HEK293T (cell line): ENCODE results near the gene DGKA.
"Not testable (repeated sequence)": the region's sequence is repeated elsewhere in the genome, so short reads cannot be mapped to it uniquely, and the experiment has no call there.

Experiments
- CTCF ChIA-PET: fragments of 350-600 bp; formaldehyde crosslinking; extraction: SDS; loops from one replicate; lab custom pipeline; 2021; ENCODE audit warnings: antibody characterized with exemption, inconsistent platforms; lab: Yijun Ruan, JAX
- POLR2A ChIA-PET: fragments of 350-600 bp; formaldehyde crosslinking; extraction: SDS; loops from one replicate; lab custom pipeline; 2020; ENCODE audit warnings: antibody characterized with exemption, inconsistent platforms; lab: Yijun Ruan, JAX
- DNase-seq: peaks from one replicate; pipeline ENCODE4 v3.0.0; 2012; ENCODE audit warnings: mixed read lengths; ENCODE audit errors: extremely low spot score
- ARNT ChIP-seq: fragments of 450-650 bp; IDR thresholded peaks from 2 replicates; pipeline ENCODE4 v1.6.1; 2017; ENCODE audit warnings: mild to moderate bottlenecking
- BHLHE40 ChIP-seq: fragments of 450-650 bp; IDR thresholded peaks from 2 replicates; pipeline ENCODE4 v1.6.1; 2016; ENCODE audit warnings: mild to moderate bottlenecking, moderate library complexity, borderline replicate concordance
- CTBP1 ChIP-seq: fragments of 450-650 bp; IDR thresholded peaks from 2 replicates; pipeline ENCODE4 v1.6.1; 2016; ENCODE audit warnings: borderline replicate concordance
- ELF4 ChIP-seq: fragments of 450-650 bp; IDR thresholded peaks from 2 replicates; pipeline ENCODE4 v1.6.1; 2017; ENCODE audit warnings: antibody characterized with exemption
- FOXA1 ChIP-seq: fragments of 450-650 bp; IDR thresholded peaks from 2 replicates; pipeline ENCODE4 v1.6.1; 2016; ENCODE audit warnings: mild to moderate bottlenecking
- FOXK2 ChIP-seq: fragments of 450-650 bp; IDR thresholded peaks from 2 replicates; pipeline ENCODE4 v1.6.1; 2016; ENCODE audit warnings: mild to moderate bottlenecking
- FOXM1 ChIP-seq: fragments of 450-650 bp; IDR thresholded peaks from 2 replicates; pipeline ENCODE4 v1.6.1; 2017; ENCODE audit warnings: mild to moderate bottlenecking, borderline replicate concordance
- HDGF ChIP-seq: fragments of 450-650 bp; IDR thresholded peaks from 2 replicates; pipeline ENCODE4 v1.6.1; 2017; ENCODE audit warnings: antibody characterized with exemption, borderline replicate concordance
- L3MBTL2 ChIP-seq: fragments of 450-650 bp; conservative IDR thresholded peaks from 2 replicates; pipeline ENCODE4 v1.6.1; 2016; ENCODE audit warnings: mild to moderate bottlenecking
- LEF1 ChIP-seq: fragments of 450-650 bp; IDR thresholded peaks from 2 replicates; pipeline ENCODE4 v1.6.1; 2017; ENCODE audit warnings: mild to moderate bottlenecking, borderline replicate concordance
- NFRKB ChIP-seq: fragments of 450-650 bp; IDR thresholded peaks from 2 replicates; pipeline ENCODE4 v1.6.1; 2016; ENCODE audit warnings: mild to moderate bottlenecking, moderate library complexity
- SP1 ChIP-seq: fragments of 450-650 bp; IDR thresholded peaks from 2 replicates; pipeline ENCODE4 v1.6.1; 2017
- SUZ12 ChIP-seq: fragments of 450-650 bp; IDR thresholded peaks from 2 replicates; pipeline ENCODE4 v1.6.1; 2016; ENCODE audit warnings: mild to moderate bottlenecking
- TARDBP ChIP-seq: fragments of 450-650 bp; IDR thresholded peaks from 2 replicates; pipeline ENCODE4 v1.6.1; 2016
- ZNF384 ChIP-seq: fragments of 450-650 bp; IDR thresholded peaks from 2 replicates; pipeline ENCODE4 v1.6.1; 2016
- TF ChIP-seq, protein P1 (sequence below): fragments of 450-650 bp; IDR thresholded peaks from 2 replicates; pipeline ENCODE4 v1.6.1; 2016

The DGKA gene

DNA sequence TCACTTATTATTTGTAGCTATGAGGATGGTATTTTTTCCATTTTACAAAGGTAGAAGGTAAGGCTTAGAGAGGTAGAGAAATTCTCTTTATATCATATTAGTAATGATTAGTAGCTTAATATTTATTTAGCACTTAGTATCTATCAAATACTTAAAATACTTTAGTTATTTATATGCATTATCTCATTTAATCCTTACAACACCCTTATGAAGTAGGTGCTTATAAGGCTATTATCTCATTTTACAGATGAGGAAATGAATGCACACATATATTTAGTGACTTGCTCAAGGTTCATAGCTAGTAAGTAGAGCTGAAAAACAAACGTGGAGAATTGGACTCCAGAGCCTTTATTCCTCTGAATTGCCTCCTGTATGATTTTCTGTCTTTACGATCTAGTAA lies 53.9 kb downstream of the DGKA start:
- ChIA-PET POLR2A (interaction anchor here (2.4 to 2.8 kb wide), 2 partner anchors 11 to 12 kb away, joined by 6 to 20 read pairs; partner anchors contain the start of genes RAB5B and SUOX), CTCF (interaction anchor here (2.5 kb wide), 1 partner anchor 11 kb away, joined by 14 read pairs; the partner anchor contains the start of gene SUOX)
- TF ChIP-seq ARNT (no peak), FOXA1 (no peak), LEF1 (no peak), CTBP1 (no peak), BHLHE40 (no peak), TARDBP (no peak), NFRKB (no peak), ELF4 (no peak), HDGF (no peak), ZNF384 (no peak), FOXK2 (no peak), FOXM1 (no peak), SP1 (no peak), SUZ12 (no peak), L3MBTL2 (no peak)
- TF ChIP-seq, protein P1, sequence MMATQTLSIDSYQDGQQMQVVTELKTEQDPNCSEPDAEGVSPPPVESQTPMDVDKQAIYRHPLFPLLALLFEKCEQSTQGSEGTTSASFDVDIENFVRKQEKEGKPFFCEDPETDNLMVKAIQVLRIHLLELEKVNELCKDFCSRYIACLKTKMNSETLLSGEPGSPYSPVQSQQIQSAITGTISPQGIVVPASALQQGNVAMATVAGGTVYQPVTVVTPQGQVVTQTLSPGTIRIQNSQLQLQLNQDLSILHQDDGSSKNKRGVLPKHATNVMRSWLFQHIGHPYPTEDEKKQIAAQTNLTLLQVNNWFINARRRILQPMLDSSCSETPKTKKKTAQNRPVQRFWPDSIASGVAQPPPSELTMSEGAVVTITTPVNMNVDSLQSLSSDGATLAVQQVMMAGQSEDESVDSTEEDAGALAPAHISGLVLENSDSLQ: no peak
- no peak for DNase-seq

DNA sequence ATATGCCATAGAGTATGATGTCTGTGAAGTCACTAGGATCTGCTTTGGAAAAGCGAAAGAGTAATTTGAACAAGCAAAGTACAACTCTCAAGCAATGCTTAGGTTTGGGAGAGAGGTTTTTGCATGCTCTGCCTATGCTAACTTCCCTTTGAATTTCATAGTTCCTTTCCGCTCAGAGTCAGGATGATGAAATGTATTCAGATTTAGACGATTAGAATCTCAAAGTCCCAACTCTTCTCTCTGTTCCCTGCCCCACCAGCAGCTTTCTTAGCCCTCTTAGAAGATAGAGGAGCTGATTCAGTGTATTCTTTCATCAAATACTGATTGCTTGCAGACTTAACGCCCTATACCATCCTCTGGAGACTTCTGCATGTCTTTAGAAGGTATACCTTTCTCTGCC lies 54.4 kb downstream of the DGKA start:
- ChIA-PET CTCF (interaction anchor here (2.5 kb wide), 1 partner anchor 11 kb away, joined by 14 read pairs; the partner anchor contains the start of gene SUOX), POLR2A (interaction anchor here (2.4 to 2.8 kb wide), 2 partner anchors 11 to 12 kb away, joined by 6 to 20 read pairs; partner anchors contain the start of genes RAB5B and SUOX)
- no peak for DNase-seq
- TF ChIP-seq FOXA1 (no peak), BHLHE40 (no peak), SP1 (no peak), CTBP1 (no peak), NFRKB (no peak), ARNT (no peak), ELF4 (no peak), ZNF384 (no peak), FOXK2 (no peak), TARDBP (no peak), LEF1 (no peak), L3MBTL2 (no peak), SUZ12 (no peak)
- TF ChIP-seq, protein P1: no peak

DNA sequence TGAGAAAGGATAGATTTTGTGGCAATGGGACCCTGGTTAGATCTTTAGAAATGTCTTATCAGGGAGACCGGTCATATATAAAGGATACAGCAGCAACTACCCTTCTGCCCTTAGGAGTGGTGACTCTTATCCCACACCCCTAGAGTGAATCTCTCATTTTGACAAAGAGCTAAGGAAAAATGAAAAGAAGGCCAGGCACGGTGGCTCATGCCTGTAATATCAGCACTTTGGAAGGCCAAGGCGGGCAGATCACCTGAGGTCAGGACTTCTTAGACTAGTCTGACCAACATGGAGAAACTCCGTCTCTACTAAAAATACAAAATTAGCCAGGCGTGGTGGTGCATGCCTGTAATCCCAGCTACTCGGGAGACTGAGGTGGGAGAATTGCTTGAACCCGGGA lies 55.0 kb downstream of the DGKA start:
- CTCF ChIA-PET: interaction anchor here (0.5 to 2.5 kb wide), 2 partner anchors 10 to 44 kb away, joined by 3 to 14 read pairs; partner anchors contain the start of gene SUOX

DNA sequence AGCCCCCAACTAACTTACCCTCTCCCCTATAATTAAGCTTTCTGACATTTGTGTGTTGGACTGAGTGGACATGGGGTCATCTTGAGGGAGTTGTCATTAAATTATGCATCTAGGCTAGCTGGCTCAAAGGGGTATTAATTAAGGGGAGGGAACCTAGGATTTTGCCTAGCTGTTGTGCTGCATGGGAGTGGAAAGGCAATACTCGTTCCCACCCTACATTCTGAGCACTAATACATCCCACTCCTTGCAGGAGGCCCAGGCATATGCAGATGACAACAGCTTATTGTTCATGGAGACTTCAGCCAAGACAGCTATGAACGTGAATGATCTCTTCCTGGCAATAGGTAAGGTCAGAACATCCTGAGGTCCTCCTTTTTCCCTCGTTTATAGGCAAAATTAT lies 60.1 kb downstream of the DGKA start:
- POLR2A ChIA-PET: interaction anchor here (1.5 to 2.7 kb wide), 2 partner anchors 17 kb away, joined by 4 to 11 read pairs; partner anchors contain the start of gene RAB5B
- CTCF ChIA-PET: no interaction called here
- DNase-seq: no peak
- TF ChIP-seq CTBP1: no peak
- no peak for TF ChIP-seq HDGF
- no peak for TF ChIP-seq SP1
- TF ChIP-seq L3MBTL2: no peak
- TF ChIP-seq BHLHE40: no peak
- no peak for TF ChIP-seq FOXA1
- no peak for TF ChIP-seq FOXK2
- TF ChIP-seq, protein P1: no peak
- no peak for TF ChIP-seq FOXM1
- no peak for TF ChIP-seq ARNT
- TF ChIP-seq ZNF384: no peak
- TF ChIP-seq LEF1: no peak
- TF ChIP-seq ELF4: no peak
- TF ChIP-seq NFRKB: no peak

More for the DNA sequence above, 55.0 kb downstream of the DGKA start:
- POLR2A ChIA-PET: interaction anchor here (2.4 to 2.8 kb wide), 2 partner anchors 11 to 12 kb away, joined by 6 to 20 read pairs; partner anchors contain the start of genes RAB5B and SUOX
- not testable (repeated sequence) for DNase-seq

DNA sequence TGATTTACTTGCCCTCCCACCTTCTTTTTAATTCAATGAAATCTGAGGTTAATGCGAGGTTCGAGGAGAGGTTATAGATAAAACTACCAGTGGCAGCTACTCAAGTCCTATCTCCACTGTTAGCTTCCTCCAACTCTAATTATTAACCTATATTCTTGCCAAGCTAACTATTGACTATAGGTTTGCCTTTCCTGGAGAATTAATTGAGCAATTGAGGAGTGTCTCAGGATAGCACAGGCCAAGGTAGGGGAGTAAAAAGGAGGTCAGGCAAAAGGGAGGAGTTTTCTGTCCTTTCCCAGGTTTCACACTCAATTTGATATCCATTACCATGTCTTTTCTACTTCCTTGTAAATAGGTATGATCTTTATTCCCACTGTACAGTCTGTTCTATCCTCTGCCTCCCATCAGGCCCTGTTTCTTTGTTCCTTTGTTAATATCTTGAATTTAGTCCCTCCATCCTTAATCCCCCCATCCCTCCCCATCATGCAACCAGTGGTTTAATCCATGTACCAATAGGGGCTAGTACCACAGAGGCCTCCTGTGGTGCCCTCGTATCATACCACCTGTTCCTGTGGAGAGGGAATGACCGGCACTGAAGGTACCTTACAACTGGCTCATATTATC lies 62.4 kb downstream of the DGKA start:
- ChIA-PET CTCF (interaction anchor here (0.7 kb wide), 1 partner anchor 36 kb away, joined by 3 read pairs; no protein-coding TSS in a partner anchor), POLR2A (interaction anchor here (0.8 to 2.7 kb wide), 3 partner anchors 19 to 47 kb away, joined by 3 to 11 read pairs (median 4); partner anchors contain the start of gene RAB5B)
- TF ChIP-seq FOXA1 (no peak), ARNT (no peak), SP1 (no peak)
- DNase-seq: no peak

DNA sequence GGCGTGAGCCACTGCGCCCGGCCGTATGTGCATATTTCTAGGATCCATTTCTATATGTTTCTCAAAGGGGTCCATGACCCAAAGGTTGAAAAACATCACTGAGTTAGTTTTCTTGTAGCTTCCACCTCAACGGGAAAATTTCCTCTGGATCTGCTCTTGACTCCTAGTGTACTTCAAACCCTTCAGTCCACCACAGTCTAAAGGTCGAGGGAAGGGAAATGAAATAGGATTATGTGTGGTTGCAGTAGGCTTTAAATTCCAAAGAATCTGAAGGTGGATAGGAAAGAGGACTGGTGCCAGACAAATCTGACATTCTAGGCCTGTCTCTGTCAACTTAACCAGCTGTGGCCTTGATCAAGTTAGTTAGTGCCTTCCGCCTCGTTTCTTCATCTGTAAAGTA lies 64.4 kb downstream of the DGKA start:
- ChIA-PET CTCF (interaction anchor here (0.6 to 2.6 kb wide), 15 partner anchors 10 to 1615 kb away, joined by 3 to 21 read pairs (median 5); partner anchors contain the start of gene RAB5B), POLR2A (interaction anchor here (0.9 to 3.1 kb wide), 5 partner anchors 21 to 257 kb away, joined by 3 to 26 read pairs (median 4); partner anchors contain the start of genes DNAJC14 and RAB5B)
- TF ChIP-seq BHLHE40: no peak
- TF ChIP-seq LEF1: no peak
- no peak for TF ChIP-seq FOXA1
- no peak for TF ChIP-seq ELF4
- TF ChIP-seq, protein P1: no peak
- no peak for DNase-seq
